ENCODE data around the gene PADI1. TPM values are rescaled to one million over a fixed set of nuclear protein-coding genes. Genes with fewer than 3 reads are reported as not detected.

Gene PADI1
- total RNA-seq, 1 experiment from 2014 or later: 0.24 TPM

GRCh38 chr1:17170571-17170970, 34.4 kb upstream of the PADI1 start:
- Histone ChIP-seq H3K23ac (ENCODE audit: insufficient read length, low read depth, low read length) (no peak overlapping the region), H2BK12ac (ENCODE audit: insufficient read length, low read depth, low read length) (no peak overlapping the region), H3K18ac (ENCODE audit: insufficient read length, low read depth, low read length) (no peak overlapping the region), H2BK15ac (ENCODE audit: low read depth, low read length) (no peak overlapping the region), H2BK20ac (ENCODE audit: low read depth, low read length, poor library complexity, severe bottlenecking) (no peak overlapping the region), H3K4ac (ENCODE audit: low read depth, low read length) (no peak overlapping the region), H3K4me2 (ENCODE audit: insufficient read depth, insufficient read length, low read length) (no peak overlapping the region), H3K9ac (ENCODE audit: extremely low read depth, insufficient read length, low read length) (no peak overlapping the region), H3K14ac (ENCODE audit: insufficient read depth, low read length) (no peak overlapping the region), H3K9me3 (ENCODE audit: control insufficient read depth, low read depth, low read length) (no peaks in the 10 kb centered on the region), H4K91ac (ENCODE audit: insufficient read length, low read depth, low read length) (no peak overlapping the region), H2BK5ac (ENCODE audit: insufficient read length, low read length) (no peak overlapping the region), H4K20me1 (ENCODE audit: control insufficient read depth, insufficient read depth, insufficient read length) (no peaks in the 10 kb centered on the region), H4K5ac (ENCODE audit: insufficient read length, low read depth, low read length) (no peak overlapping the region), H2AK5ac (ENCODE audit: insufficient read length, low read length) (no peak overlapping the region), H3K4me1 (ENCODE audit: insufficient read depth, low read length) (0 out of 2 replicates have a peak, but pooled peaks cover 4% of the 10 kb centered on the region), H3K27ac (ENCODE audit: insufficient read length, low read depth, low read length) (no peak overlapping the region), H4K8ac (replicated peaks; ENCODE audit: insufficient read length, low read depth, low read length) (no peak overlapping the region), H3K27me3 (ENCODE audit: insufficient read depth, low read length) (no peaks in the 10 kb centered on the region), H3K79me1 (ENCODE audit: insufficient read depth, low read depth, low read length, poor library complexity, severe bottlenecking) (no peaks in the 10 kb centered on the region), H3K23me2 (ENCODE audit: insufficient read length, low read depth, low read length, poor library complexity, severe bottlenecking) (no peaks in the 10 kb centered on the region), H3T11ph (ENCODE audit: low read length) (no peak overlapping the region), H2AFZ (ENCODE audit: low read length) (no peak overlapping the region), H3K56ac (ENCODE audit: insufficient read length, low read depth, low read length) (no peak overlapping the region), H3K79me2 (ENCODE audit: insufficient read depth, low read length) (no peaks in the 10 kb centered on the region), H2BK120ac (ENCODE audit: low read depth, low read length, poor library complexity, severe bottlenecking) (no peak overlapping the region)
- H3K4me3 Mint-ChIP-seq: no peak overlapping the region
- peaks cover 19% of the 10 kb centered on the region for H3K27me3 Mint-ChIP-seq (ENCODE audit: low read depth)
- DNase-seq: no peak
- no peak for TF ChIP-seq CTCF (conservative IDR thresholded peaks at IDR 0.05)
- H3K4me1 Mint-ChIP-seq: peaks cover 9 to 10% of the 10 kb centered on the region in 2 experiments
- peaks cover 3 to 6% of the 10 kb centered on the region in 2 experiments; a peak in 3 of 5 replicates for H3K9me3 Mint-ChIP-seq
- H3K27ac Mint-ChIP-seq: no peak overlapping the region
- no peaks in the 10 kb centered on the region; a peak in 1 of 7 replicates for H3K36me3 Mint-ChIP-seq (ENCODE audit: insufficient read depth in 1 of 3, low read depth in 3 of 3)

All from H9 (cell line).